PC-3 (cell line): ENCODE data around the gene PTF1A. TPM values are rescaled to one million over a fixed set of nuclear protein-coding genes. Genes with fewer than 3 reads are reported as not detected.

Experiments used
- ATAC-seq: fragments of 200-7000 bp; cut with Tn5 transposase; 2 replicates; pipeline ENCODE4 v1.9.1; 2020; ENCODE audit warnings: mild to moderate bottlenecking, moderate library complexity
- BruUV-seq: library from RNA; stranded (reverse); fragments of 400-500 nt; replicated peaks from 2 replicates; lab custom pipeline; 2021; lab: Mats Ljungman, UMichigan
- CTCF ChIA-PET: fragments of 300-600 bp; sonication (Branson Sonifier 250); formaldehyde crosslinking; loops from one replicate; lab custom pipeline; 2022; ENCODE audit warnings: antibody characterized with exemption; lab: Charles Lee
- POLR2A ChIA-PET: fragments of 300-600 bp; sonication (Branson Sonifier 250); formaldehyde crosslinking; loops from one replicate; lab custom pipeline; 2022; ENCODE audit warnings: antibody characterized with exemption; ENCODE audit not compliant: unreplicated experiment; lab: Charles Lee
- DNase-seq: peaks from one replicate; pipeline ENCODE4 v3.0.0-alpha.2; 2015
- H2AFZ ChIP-seq: fragments of 300-600 bp; sonication (generic); 2 replicates; pipeline ENCODE4 v1.6.0; 2016; ENCODE audit warnings: antibody characterized with exemption, low read length
- H3F3A ChIP-seq: fragments of 300-600 bp; sonication (generic); one replicate; pipeline ENCODE4 v1.6.0; 2017; ENCODE audit warnings: antibody characterized with exemption, low read length, control low read depth, mild to moderate bottlenecking; ENCODE audit not compliant: unreplicated experiment
- H3K27ac ChIP-seq: fragments of 300-600 bp; sonication (generic); 2 replicates; pipeline ENCODE4 v1.5.1; 2016; ENCODE audit warnings: mild to moderate bottlenecking, low read length
- H3K27me3 ChIP-seq: fragments of 300-600 bp; sonication (generic); 2 replicates; pipeline ENCODE4 v1.6.1; 2016; ENCODE audit warnings: low read length, mixed read lengths
- H3K36me3 ChIP-seq: fragments of 300-600 bp; sonication (generic); 2 replicates; pipeline ENCODE4 v1.6.1; 2016; ENCODE audit warnings: low read depth, mixed run types, low read length, mixed read lengths
- H3K4me1 ChIP-seq: fragments of 300-600 bp; sonication (generic); 2 replicates; pipeline ENCODE4 v1.5.1; 2016; ENCODE audit warnings: low read length; ENCODE audit not compliant: insufficient read depth
- H3K4me2 ChIP-seq: fragments of 300-600 bp; sonication (generic); 2 replicates; pipeline ENCODE4 v1.6.0; 2016; ENCODE audit warnings: low read length
- H3K4me3 ChIP-seq: fragments of 300-600 bp; sonication (generic); 2 replicates; pipeline ENCODE4 v1.5.1; 2016; ENCODE audit warnings: mild to moderate bottlenecking, low read length, mixed read lengths
- H3K79me2 ChIP-seq: fragments of 300-600 bp; sonication (generic); 2 replicates; pipeline ENCODE4 v1.6.1; 2017; ENCODE audit warnings: low read length, mixed read lengths
- H3K9ac ChIP-seq: fragments of 300-600 bp; sonication (generic); 2 replicates; pipeline ENCODE4 v1.6.0; 2016; ENCODE audit warnings: mild to moderate bottlenecking, low read length
- H3K9me2 ChIP-seq: fragments of 300-600 bp; sonication (generic); replicated peaks from 2 replicates; pipeline ENCODE4 v1.6.1; 2016; ENCODE audit warnings: mixed run types, low read length, mixed read lengths
- H3K9me3 ChIP-seq: fragments of 300-600 bp; sonication (generic); 2 replicates; pipeline ENCODE4 v1.6.1; 2016; ENCODE audit warnings: low read length, mixed read lengths
- H4K20me1 ChIP-seq: fragments of 300-600 bp; sonication (generic); 2 replicates; pipeline ENCODE4 v1.6.1; 2016; ENCODE audit warnings: low read length, mixed read lengths
- CTCF ChIP-seq: fragments of 300-600 bp; sonication (generic); conservative IDR thresholded peaks from 2 replicates; pipeline ENCODE4 v1.5.1; 2017; ENCODE audit warnings: antibody characterized with exemption, low read depth, mild to moderate bottlenecking, low read length
- EZH2 ChIP-seq: fragments of 300-600 bp; sonication (generic); IDR thresholded peaks from one replicate; pipeline ENCODE4 v1.6.1; 2017; ENCODE audit warnings: antibody characterized with exemption, mild to moderate bottlenecking, low read length; ENCODE audit not compliant: unreplicated experiment
- EZH2phosphoT487 ChIP-seq: fragments of 300-600 bp; sonication (generic); IDR thresholded peaks from 2 replicates; pipeline ENCODE4 v1.6.1; 2018; ENCODE audit warnings: mild to moderate bottlenecking, antibody characterized with exemption, low read length, borderline replicate concordance
- intact Hi-C: fragments of 100-400 bp; cut with micrococcal nuclease; formaldehyde crosslinking; loops from 2 replicates; pipeline ENCODE4 v1.9.0; 2023
- total RNA-seq: library from RNA; depleted of rRNA; stranded (reverse); fragments of >200 nt; gene quantifications from 2 replicates; pipeline ENCODE4 v1.2.3, GENCODE V29; 2014

The PTF1A gene
- total RNA-seq, 1 experiment from 2014 or later, result not detected

DNA sequence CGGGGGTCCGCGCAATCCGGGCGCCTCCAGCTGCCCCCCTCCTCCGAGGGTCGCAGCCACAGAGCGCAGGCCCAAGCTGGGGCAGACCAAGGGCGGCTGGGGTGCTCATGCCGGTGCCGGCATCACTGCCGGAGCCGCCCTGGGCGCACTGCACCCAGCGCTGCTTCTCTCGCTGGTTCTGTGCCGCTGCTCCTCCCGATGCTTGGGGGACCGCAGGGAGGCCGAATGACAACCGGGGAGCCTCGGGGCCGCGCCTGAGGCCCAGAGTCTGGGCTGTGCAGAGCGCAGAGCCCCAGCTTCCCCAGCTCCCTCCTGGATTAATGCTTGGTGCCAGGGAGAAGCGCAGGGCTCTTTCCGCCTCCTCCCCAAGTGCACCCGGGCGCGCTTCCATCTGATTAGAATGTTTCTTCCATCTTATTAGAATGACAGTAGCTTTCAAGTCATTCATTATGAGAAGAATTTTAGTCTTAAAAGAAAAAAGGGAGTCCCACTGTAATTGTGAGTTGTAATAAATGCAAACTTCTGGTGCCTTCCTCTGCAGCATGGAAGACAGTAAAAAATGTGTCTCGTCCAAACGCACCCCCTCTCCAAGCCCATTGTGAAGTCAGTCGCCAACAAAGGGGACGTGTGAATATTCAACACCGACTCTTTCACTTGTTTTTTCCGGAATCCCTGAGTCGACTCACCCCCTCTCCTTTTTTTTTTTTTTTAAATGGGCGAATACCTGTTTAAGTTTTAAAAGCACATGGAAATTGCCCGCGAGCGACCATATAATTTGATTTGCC, 19.5 kb upstream of the PTF1A start:
- TF ChIP-seq EZH2, result no peak
- no peak for TF ChIP-seq CTCF
- TF ChIP-seq EZH2phosphoT487, result no peak
- H3K4me3 ChIP-seq, result no peak overlapping the region
- no peaks in the 10 kb centered on the region for H3K9me2 ChIP-seq
- peaks cover 26% of the 10 kb centered on the region for H3K27me3 ChIP-seq
- CTCF ChIA-PET, result interaction anchor here (0.6 kb wide), 1 partner anchor 275 kb away, joined by 6 read pairs; no protein-coding TSS in a partner anchor
- no peak overlapping the region for H3K27ac ChIP-seq
- DNase-seq (no peak), ATAC-seq (no peak)
- no peaks in the 10 kb centered on the region for H3F3A ChIP-seq
- intact Hi-C loops, result no loop called here
- no peaks in the 10 kb centered on the region for H3K9me3 ChIP-seq
- H3K79me2 ChIP-seq, result no peaks in the 10 kb centered on the region
- no peaks in the 10 kb centered on the region for H4K20me1 ChIP-seq
- no peaks in the 10 kb centered on the region for H3K36me3 ChIP-seq
- H2AFZ ChIP-seq, result no peak overlapping the region
- no peaks in the 10 kb centered on the region for H3K4me1 ChIP-seq
- no peak overlapping the region for H3K9ac ChIP-seq
- BruUV-seq, result no TSS peak
- H3K4me2 ChIP-seq, result no peak overlapping the region
- POLR2A ChIA-PET, result no interaction called here

DNA sequence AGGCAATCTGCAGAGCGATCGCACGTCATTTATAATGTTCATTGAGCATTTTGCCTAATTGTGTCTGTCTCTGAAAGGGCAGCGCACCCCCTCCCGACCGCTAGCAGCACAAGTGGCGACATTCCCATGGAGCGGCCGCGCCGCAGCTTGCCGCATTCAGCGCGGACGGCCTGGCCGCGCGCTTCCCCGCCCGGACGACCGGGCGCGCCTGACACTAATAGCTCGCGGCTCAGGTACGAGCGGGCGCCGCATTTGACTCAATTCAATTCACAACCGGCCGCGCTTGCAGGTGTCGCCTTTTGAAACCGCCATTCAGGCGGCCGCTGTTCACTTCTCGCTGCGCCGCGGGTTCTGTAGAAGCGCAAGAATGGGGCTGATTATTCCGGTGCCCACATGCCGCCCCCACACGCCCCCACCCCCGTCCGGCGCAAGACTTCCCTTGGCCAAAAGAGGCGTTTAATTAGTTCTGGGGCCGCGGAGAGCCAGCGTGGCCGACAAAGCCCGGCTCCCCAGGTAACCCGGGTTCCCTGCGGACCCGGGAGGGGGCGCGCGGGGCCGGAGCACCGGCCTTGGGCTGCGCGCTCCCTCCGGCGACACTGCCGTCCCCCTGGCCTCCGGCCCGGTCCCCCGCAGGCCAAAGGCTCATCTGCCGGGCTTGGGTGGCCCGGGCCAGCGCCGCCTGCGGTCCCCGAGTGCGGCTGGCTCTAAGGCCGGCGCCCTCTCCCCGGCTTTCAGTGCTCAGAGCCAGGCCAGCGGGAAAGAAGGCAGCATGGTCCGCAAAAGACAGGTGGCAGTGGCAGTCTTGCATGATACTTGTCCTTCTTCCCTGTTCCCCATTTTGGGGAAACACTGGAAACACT, 18.7 kb upstream of the PTF1A start:
- intact Hi-C loops, result no loop called here
- Histone ChIP-seq H2AFZ (no peak overlapping the region), H3K4me3 (no peak overlapping the region), H3K4me2 (no peak overlapping the region), H3K9me2 (no peaks in the 10 kb centered on the region), H3F3A (no peaks in the 10 kb centered on the region), H3K27me3 (peaks cover 27% of the 10 kb centered on the region), H3K36me3 (no peaks in the 10 kb centered on the region), H3K4me1 (no peaks in the 10 kb centered on the region), H3K9me3 (no peaks in the 10 kb centered on the region), H4K20me1 (no peaks in the 10 kb centered on the region), H3K9ac (no peak overlapping the region), H3K27ac (no peak overlapping the region), H3K79me2 (no peaks in the 10 kb centered on the region)
- CTCF ChIA-PET, result interaction anchor here (0.6 kb wide), 1 partner anchor 274 kb away, joined by 6 read pairs; no protein-coding TSS in a partner anchor
- DNase-seq (no peak), ATAC-seq (no peak)
- no TSS peak for BruUV-seq
- POLR2A ChIA-PET, result no interaction called here
- TF ChIP-seq EZH2phosphoT487 (peak; percentile 28; the same call in 1 of the 2 replicates), EZH2 (peak; percentile 61), CTCF (no peak)
